Muscle of leg (tissue), 16 donors: ENCODE measurements around the gene ZMYND12. TPM values are rescaled to one million over a fixed set of nuclear protein-coding genes. Genes with fewer than 3 reads are reported as not detected.
"Not testable (repeated sequence)": the region's sequence is repeated elsewhere in the genome, so short reads cannot be mapped to it uniquely, and the experiment has no call there.

ENCODE experiments used
- DNase-seq: peaks from one replicate; pipeline ENCODE4 v3.0.0; 2013
- H3K27ac ChIP-seq: one replicate; pipeline ENCODE4 v1.5.1; 2013; ENCODE audit warnings: mild to moderate bottlenecking, low read length, control low read depth
- H3K27me3 ChIP-seq: one replicate; pipeline ENCODE4 v1.6.1; 2013; ENCODE audit warnings: low read length; ENCODE audit not compliant: control insufficient read depth, insufficient read depth
- H3K36me3 ChIP-seq: one replicate; pipeline ENCODE4 v1.6.1; 2013; ENCODE audit warnings: low read length; ENCODE audit not compliant: control insufficient read depth, insufficient read depth
- H3K4me1 ChIP-seq: one replicate; pipeline ENCODE4 v1.6.1; 2013; ENCODE audit warnings: low read length; ENCODE audit not compliant: control insufficient read depth, insufficient read depth
- H3K4me3 ChIP-seq: one replicate; pipeline ENCODE4 v1.5.1; 2013; ENCODE audit warnings: low read length, control low read depth
- H3K9me3 ChIP-seq: replicated peaks from 2 replicates; pipeline ENCODE4 v1.6.1; 2013; ENCODE audit warnings: low read depth, low read length; ENCODE audit not compliant: control insufficient read depth
- WGBS: methylation state at CpG from one replicate; pipeline ENCODE4 v1.1.5; 2013; ENCODE audit warnings: missing lambda C conversion rate; ENCODE audit not compliant: insufficient coverage; 5-methylcytosine and 5-hydroxymethylcytosine counted together
- long read RNA-seq, 11 donors: transcript quantifications; one replicate each; lab custom pipeline, GENCODE V29; 2026
- polyA plus RNA-seq, 8 donors: library from polyadenylated mRNA; unstranded; fragments of 120-200 nt; gene quantifications; one replicate each; pipeline versions ENCODE4 v1.2.1 to v1.2.3, GENCODE V29; 2013; ENCODE audit warnings: inconsistent platforms in 1 of 8, low replicate concordance in 1 of 8; ENCODE audit not compliant: insufficient read length in 8 of 8, insufficient read depth in 1 of 8
- total RNA-seq: library from RNA; stranded (reverse); fragments of 120-200 nt; gene quantifications from one replicate; pipeline ENCODE4 v1.2.4, GENCODE V29; 2013

ZMYND12 gene
- 0.80 TPM for total RNA-seq
- 1 to 10 TPM in 1 of 8 donors, under 1 TPM in 7; 0.56 to 1.6 (median 0.87) TPM for polyA plus RNA-seq
- long read RNA-seq, donor 1, partial matches to known transcripts: 0 of 1 reads
- long read RNA-seq, donor 1, other reads (novel, unspliced or antisense): 0 of 1 reads
- long read RNA-seq, donor 2: 0 reads
- long read RNA-seq, donor 3, partial matches to known transcripts: 0 of 49 reads
- long read RNA-seq, donor 3, other reads (novel, unspliced or antisense): 49 of 49 reads
- long read RNA-seq, donor 4: 0 reads
- long read RNA-seq, donor 5: 0 reads
- long read RNA-seq, donor 6: 0 reads
- long read RNA-seq, donor 7: 0 reads
- long read RNA-seq, donor 8: 0 reads
- long read RNA-seq, donor 9: 0 reads
- long read RNA-seq, donor 10, partial matches to known transcripts: 0 of 1 reads
- long read RNA-seq, donor 10, other reads (novel, unspliced or antisense): 0 of 1 reads
- long read RNA-seq, donor 11: 0 reads

- Histone ChIP-seq H3K36me3 (peaks cover 12% of the 10 kb centered on the region), H3K4me1 (peaks cover 12% of the 10 kb centered on the region), H3K4me3 (peak within 1 kb of the TSS; percentile 64), H3K27me3 (no peaks in the 10 kb centered on the region), H3K27ac (peak within 1 kb of the TSS; percentile 97), H3K9me3 (no peaks in the 10 kb centered on the region)
- DNase-seq: peak; percentile 97
- under 1% methylated on average over 55 of the region's 66 CpGs for WGBS
These were observed at the start of gene ZMYND12, which contains the start of gene PPCS for GRCh38 chr1:42456010-42456753. Gene ZMYND12, minus strand, starts transcription at chr1:42456022. Its CDS starts 25 bp downstream, at chr1:42455997. Gene PPCS, plus strand, starts transcription at chr1:42456543. Its CDS starts 23 bp downstream, at chr1:42456566.

DNA sequence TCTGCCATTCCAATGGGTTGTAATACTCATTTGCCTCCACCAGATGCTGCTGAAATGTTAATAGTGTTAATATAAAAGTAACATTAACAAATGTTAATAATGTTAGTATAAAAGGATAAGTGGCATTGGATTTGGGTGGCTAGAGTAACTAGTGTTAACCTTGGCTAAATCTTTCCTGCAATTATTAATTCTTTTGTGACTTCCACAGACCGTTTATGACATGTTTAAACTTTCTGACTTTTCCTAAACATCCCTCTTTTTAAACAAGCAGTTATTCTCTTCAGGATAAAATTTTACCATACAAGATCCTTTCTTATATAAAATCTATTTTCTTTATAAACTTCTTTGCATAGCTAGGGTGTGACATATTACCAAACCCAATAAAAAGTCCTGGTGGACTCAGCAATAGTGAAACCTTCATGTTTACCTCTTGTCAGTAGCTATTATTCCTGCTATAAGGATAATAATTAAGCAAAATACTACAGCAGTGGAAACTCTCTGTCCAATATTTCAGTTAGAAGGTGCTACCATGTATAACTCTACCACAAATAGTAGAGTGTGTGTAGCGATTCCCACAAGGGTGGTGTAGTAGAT, 48.8 kb upstream of the ZMYND12 start:
- WGBS: no CpG with 5 or more reads among the region's 2 CpGs
- no peak overlapping the region for H3K4me3 ChIP-seq
- DNase-seq: no peak
- no peaks in the 10 kb centered on the region for H3K36me3 ChIP-seq
- peaks cover 40% of the 10 kb centered on the region for H3K9me3 ChIP-seq
- no peak overlapping the region for H3K27ac ChIP-seq
- H3K27me3 ChIP-seq: no peaks in the 10 kb centered on the region
- H3K4me1 ChIP-seq: no peaks in the 10 kb centered on the region

DNA sequence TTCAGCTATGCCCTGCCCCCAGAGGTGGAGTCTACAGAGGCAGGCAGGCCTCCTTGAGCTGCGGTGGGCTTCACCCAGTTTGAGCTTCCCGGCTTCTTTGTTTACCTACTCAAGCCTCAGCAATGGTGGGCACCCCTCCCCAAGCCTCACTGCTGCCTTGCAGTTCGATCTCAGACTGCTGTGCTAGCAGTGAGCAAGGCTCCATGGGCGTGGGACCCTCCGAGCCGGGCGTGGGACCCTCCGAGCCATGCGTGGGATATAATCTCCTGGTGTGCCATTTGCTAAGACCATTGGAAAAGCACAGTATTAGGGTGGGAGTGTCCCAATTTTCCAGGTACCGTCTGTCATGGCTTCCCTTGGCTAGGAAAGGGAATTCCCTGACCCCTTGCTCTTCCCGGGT, 46.2 kb upstream of the ZMYND12 start:
- H3K36me3 ChIP-seq: not testable (repeated sequence)

GRCh38 chr1:42490237-42490636, 34.4 kb upstream of the ZMYND12 start:
- no peak overlapping the region for H3K4me3 ChIP-seq
- WGBS: no CpG with 5 or more reads among the region's 3 CpGs
- no peak overlapping the region for H3K27ac ChIP-seq
- no peaks in the 10 kb centered on the region for H3K4me1 ChIP-seq
- H3K9me3 ChIP-seq: no peaks in the 10 kb centered on the region
- H3K27me3 ChIP-seq: no peaks in the 10 kb centered on the region
- no peak for DNase-seq
- H3K36me3 ChIP-seq: no peaks in the 10 kb centered on the region

More for the DNA sequence above, 46.2 kb upstream of the ZMYND12 start:
- H3K4me3 ChIP-seq, H3K27me3 ChIP-seq, DNase-seq, H3K27ac ChIP-seq, H3K4me1 ChIP-seq: not testable (repeated sequence)
- peaks cover 26% of the 10 kb centered on the region for H3K9me3 ChIP-seq
- WGBS: 90% methylated on average over 9 of the region's 11 CpGs

DNA sequence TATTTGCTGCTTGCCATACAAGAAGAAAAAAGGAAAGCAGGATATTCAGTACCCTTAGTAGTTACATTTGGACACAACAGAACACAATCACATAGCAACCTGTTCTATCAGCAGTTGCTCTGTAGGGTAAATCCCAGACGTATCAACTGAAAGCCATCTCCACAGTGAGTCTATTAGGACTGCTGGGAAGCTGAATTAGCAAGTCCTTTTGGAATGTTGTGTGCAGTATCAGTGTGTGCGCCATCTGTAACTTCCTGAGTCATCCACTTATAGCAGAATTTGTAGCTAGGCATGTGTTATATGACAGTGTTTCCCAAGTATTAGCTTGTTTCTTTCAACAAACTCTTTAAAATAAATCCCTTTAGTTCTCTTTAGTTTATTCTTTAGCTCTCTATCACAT, 28.6 kb upstream of the ZMYND12 start:
- H3K27me3 ChIP-seq: no peaks in the 10 kb centered on the region
- no peak overlapping the region for H3K4me3 ChIP-seq
- no peaks in the 10 kb centered on the region for H3K9me3 ChIP-seq
- no peaks in the 10 kb centered on the region for H3K4me1 ChIP-seq
- WGBS: no CpG with 5 or more reads among the region's 2 CpGs
- no peak overlapping the region for H3K27ac ChIP-seq
- no peaks in the 10 kb centered on the region for H3K36me3 ChIP-seq
- DNase-seq: peak; percentile 30

GRCh38 chr1:42482635-42483153, 26.9 kb upstream of the ZMYND12 start:
- DNase-seq: no peak
- H3K9me3 ChIP-seq: no peaks in the 10 kb centered on the region
- H3K27me3 ChIP-seq: no peaks in the 10 kb centered on the region
- H3K36me3 ChIP-seq: no peaks in the 10 kb centered on the region
- no peaks in the 10 kb centered on the region for H3K4me1 ChIP-seq
- no peak overlapping the region for H3K27ac ChIP-seq
- no CpG with 5 or more reads among the region's 2 CpGs for WGBS
- no peak overlapping the region for H3K4me3 ChIP-seq

- Histone ChIP-seq H3K36me3 (no peaks in the 10 kb centered on the region), H3K27ac (no peak overlapping the region), H3K27me3 (no peaks in the 10 kb centered on the region), H3K4me3 (no peak overlapping the region), H3K9me3 (no peaks in the 10 kb centered on the region), H3K4me1 (no peaks in the 10 kb centered on the region)
- DNase-seq: no peak
- WGBS: no CpG with 5 or more reads among the region's 1 CpG
These were observed 25.1 kb upstream of the ZMYND12 start for GRCh38 chr1:42480921-42481320.

GRCh38 chr1:42479621-42480020, 23.8 kb upstream of the ZMYND12 start:
- WGBS: 6% methylated on average over 2 of the region's 4 CpGs
- Histone ChIP-seq H3K4me3 (no peak overlapping the region), H3K27ac (no peak overlapping the region), H3K27me3 (no peaks in the 10 kb centered on the region), H3K9me3 (no peaks in the 10 kb centered on the region), H3K4me1 (no peaks in the 10 kb centered on the region), H3K36me3 (no peaks in the 10 kb centered on the region)
- DNase-seq: peak; percentile 26

- Histone ChIP-seq H3K27ac (no peak overlapping the region), H3K36me3 (no peaks in the 10 kb centered on the region), H3K4me3 (no peak overlapping the region), H3K4me1 (no peaks in the 10 kb centered on the region), H3K27me3 (no peaks in the 10 kb centered on the region), H3K9me3 (no peaks in the 10 kb centered on the region)
- DNase-seq: no peak
- 100% methylated on average over 1 of the region's 3 CpGs for WGBS
These were observed 22.0 kb upstream of the ZMYND12 start for GRCh38 chr1:42477775-42478174.

- 100% methylated on average over 1 of the region's 4 CpGs for WGBS
These were observed 21.5 kb upstream of the ZMYND12 start for GRCh38 chr1:42477354-42477753.

More at GRCh38 chr1:42477354-42477753, 21.5 kb upstream of the ZMYND12 start:
- H3K4me3 ChIP-seq, H3K27me3 ChIP-seq, DNase-seq, H3K4me1 ChIP-seq, H3K36me3 ChIP-seq, H3K9me3 ChIP-seq, H3K27ac ChIP-seq: not testable (repeated sequence)
